Fibroblast of upper back skin (primary cell): ENCODE results near the gene CTSC.

ENCODE experiments used
- DNase-seq: peaks from one replicate; pipeline ENCODE4 v3.0.0-alpha.2; 2013

The CTSC gene

GRCh38 chr11:88280673-88281316, 56.7 kb downstream of the CTSC start:
- peak; percentile 13 for DNase-seq

GRCh38 chr11:88277349-88277915, 60.1 kb downstream of the CTSC start:
- no peak for DNase-seq

GRCh38 chr11:88275636-88276035, 61.9 kb downstream of the CTSC start:
- DNase-seq, result no peak

GRCh38 chr11:88266919-88267318, 70.6 kb downstream of the CTSC start:
- DNase-seq, result no peak

- DNase-seq, result no peak
Observed at GRCh38 chr11:88266157-88266556, 71.4 kb downstream of the CTSC start.

GRCh38 chr11:88259431-88259830, 78.1 kb downstream of the CTSC start:
- peak; percentile 10 for DNase-seq

GRCh38 chr11:88252208-88252607, 85.3 kb downstream of the CTSC start:
- DNase-seq, result no peak

- DNase-seq, result no peak
Observed at GRCh38 chr11:88250566-88251242, 86.8 kb downstream of the CTSC start.

- DNase-seq, result no peak
Observed at GRCh38 chr11:88249706-88250105, 87.8 kb downstream of the CTSC start.

GRCh38 chr11:88246696-88247095, 90.8 kb downstream of the CTSC start:
- peak; percentile 86 for DNase-seq

GRCh38 chr11:88245576-88245975, 92.0 kb downstream of the CTSC start:
- peak; percentile 35 for DNase-seq
